22Rv1 (cell line): ENCODE data around the gene CST9.
"Not testable (repeated sequence)": the region's sequence is repeated elsewhere in the genome, so short reads cannot be mapped to it uniquely, and the experiment has no call there.

Source experiments
- H3K27ac ChIP-seq: fragments of 450-650 bp; 2 replicates; pipeline ENCODE4 v1.5.1; 2017
- CTCF ChIP-seq: fragments of 450-650 bp; IDR thresholded peaks from 2 replicates; pipeline ENCODE4 v1.5.1; 2017; ENCODE audit warnings: mild to moderate bottlenecking
- ZFX ChIP-seq: fragments of 450-650 bp; IDR thresholded peaks from 2 replicates; pipeline ENCODE4 v1.6.1; 2017; ENCODE audit warnings: antibody characterized with exemption, borderline replicate concordance

The CST9 gene

GRCh38 chr20:23636908-23637281 is 31.2 kb upstream of the CST9 start:
- H3K27ac ChIP-seq, result peak overlapping the region; percentile 71

GRCh38 chr20:23636182-23636907 is 30.6 kb upstream of the CST9 start:
- TF ChIP-seq CTCF, result no peak
- no peak for TF ChIP-seq ZFX
- no peak overlapping the region for H3K27ac ChIP-seq

More at GRCh38 chr20:23636908-23637281, 31.2 kb upstream of the CST9 start:
- no peak for TF ChIP-seq ZFX
- TF ChIP-seq CTCF, result no peak

GRCh38 chr20:23635768-23636090 is 30.0 kb upstream of the CST9 start:
- not testable (repeated sequence) for H3K27ac ChIP-seq

GRCh38 chr20:23634985-23635767 is 29.5 kb upstream of the CST9 start:
- H3K27ac ChIP-seq, result no peak overlapping the region
- TF ChIP-seq ZFX, result no peak
- no peak for TF ChIP-seq CTCF

GRCh38 chr20:23634044-23634801 is 28.5 kb upstream of the CST9 start:
- no peak overlapping the region for H3K27ac ChIP-seq
- TF ChIP-seq ZFX (no peak), CTCF (no peak)

- no peak for TF ChIP-seq CTCF
- no peak for TF ChIP-seq ZFX
Measured at GRCh38 chr20:23632711-23633573, 27.2 kb upstream of the CST9 start.

More at GRCh38 chr20:23632711-23633573, 27.2 kb upstream of the CST9 start:
- no peak overlapping the region for H3K27ac ChIP-seq
